ENCODE data around the gene C6orf89.

C6orf89 gene, protein sequence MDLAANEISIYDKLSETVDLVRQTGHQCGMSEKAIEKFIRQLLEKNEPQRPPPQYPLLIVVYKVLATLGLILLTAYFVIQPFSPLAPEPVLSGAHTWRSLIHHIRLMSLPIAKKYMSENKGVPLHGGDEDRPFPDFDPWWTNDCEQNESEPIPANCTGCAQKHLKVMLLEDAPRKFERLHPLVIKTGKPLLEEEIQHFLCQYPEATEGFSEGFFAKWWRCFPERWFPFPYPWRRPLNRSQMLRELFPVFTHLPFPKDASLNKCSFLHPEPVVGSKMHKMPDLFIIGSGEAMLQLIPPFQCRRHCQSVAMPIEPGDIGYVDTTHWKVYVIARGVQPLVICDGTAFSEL
- total RNA-seq, result 107 to 209 reads per million in 2 experiments

- peak; percentile 96 for DNase-seq (ENCODE audit: low read depth)
Observed at GRCh38 chr6:36885461-36886401, at the start of gene C6orf89. C6orf89 (plus strand) TSS chr6:36885952; CDS start chr6:36899445, 13,493 bp downstream.

DNA sequence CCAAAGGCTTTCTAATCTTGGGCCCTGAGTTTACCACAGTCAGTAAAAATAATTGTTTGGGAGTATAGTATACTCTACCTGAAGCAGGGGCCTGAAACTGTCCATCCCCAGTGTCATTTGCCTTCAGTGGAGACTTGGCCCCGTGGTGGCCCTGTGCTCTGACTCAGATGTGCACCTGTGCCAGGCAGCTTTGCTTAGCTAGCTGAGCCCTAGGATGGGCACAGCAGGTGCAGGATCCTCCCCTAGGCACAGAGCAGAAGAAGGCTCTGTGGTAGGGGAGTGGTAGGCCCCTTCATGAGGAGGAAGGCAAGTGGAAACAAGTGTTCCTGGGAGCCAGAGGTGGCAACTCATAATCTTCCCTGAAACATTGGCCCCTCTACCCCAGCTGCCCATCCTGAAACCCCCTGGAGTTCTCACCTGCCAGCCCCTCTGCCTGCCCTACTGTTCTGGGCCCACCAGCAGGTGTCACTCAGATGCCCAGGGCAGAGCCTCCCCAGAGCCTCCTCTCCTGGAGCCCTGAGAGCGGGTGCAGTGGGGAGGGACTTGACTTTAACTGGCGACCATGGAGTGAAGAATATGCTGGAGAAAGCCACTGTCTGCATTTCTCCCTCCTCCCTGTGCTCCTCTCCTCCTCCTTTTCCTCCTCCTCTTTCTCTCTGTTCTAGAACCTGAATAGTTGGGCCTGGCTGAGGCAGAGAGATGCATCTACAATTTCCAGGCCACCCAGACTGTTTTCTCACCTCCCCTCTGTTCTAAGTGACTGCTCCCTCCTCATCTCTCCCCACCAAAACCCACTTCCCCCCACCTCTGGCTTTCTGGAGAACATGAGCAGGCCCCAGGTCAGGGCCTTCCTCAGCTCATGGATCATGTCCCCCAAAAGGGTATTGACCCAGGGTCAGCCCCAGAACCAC lies 49.4 kb upstream of the C6orf89 start:
- no peak for DNase-seq (ENCODE audit: low read depth)

- no peak for DNase-seq (ENCODE audit: low read depth)
Observed at GRCh38 chr6:36837022-36837339, 48.8 kb upstream of the C6orf89 start.

- DNase-seq (ENCODE audit: low read depth), result no peak
Observed at GRCh38 chr6:36837686-36838085, 48.1 kb upstream of the C6orf89 start.

DNA sequence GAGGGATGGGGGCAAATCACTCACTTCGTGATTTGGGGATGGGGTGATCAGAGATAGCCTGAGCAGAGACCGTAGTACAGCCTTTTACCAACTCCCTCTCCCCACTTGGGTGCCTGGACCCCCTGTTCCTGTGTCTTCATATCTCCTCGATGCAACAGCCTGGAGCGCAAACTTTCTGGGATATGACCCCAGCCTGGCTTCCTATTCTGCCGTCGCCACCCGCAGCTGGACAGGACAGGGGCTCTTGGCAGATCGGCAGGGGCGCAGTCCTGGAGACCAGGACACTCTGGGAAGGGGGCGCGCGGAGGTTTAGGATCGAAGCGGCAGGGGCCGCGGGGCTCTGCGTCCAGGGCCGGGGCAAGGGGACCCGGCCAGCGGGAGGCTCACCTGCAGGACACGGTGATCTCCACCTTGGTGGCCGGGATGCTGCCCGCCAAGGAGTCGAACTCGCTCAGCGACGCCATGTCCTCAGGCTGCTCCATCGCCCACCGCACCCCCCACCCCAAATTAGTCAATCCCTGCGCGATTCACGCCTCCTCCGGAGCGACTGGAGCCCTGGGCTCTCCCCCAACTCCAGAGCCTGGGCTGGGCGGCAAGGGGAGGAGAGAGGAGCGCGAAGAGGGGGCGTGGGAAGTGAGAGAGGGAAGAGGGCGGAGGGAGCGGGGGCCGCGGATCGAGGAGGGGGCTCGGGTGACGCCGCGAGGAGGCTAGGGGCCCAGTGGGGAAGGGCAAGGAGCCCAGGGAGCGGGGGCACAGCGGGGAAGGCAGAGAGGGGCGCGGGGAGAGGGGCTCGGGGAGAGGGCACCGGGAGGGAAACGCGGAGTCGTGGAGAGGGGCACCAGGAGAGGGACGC lies 46.6 kb upstream of the C6orf89 start, which contains the start of gene CPNE5:
Gene CPNE5, minus strand, starts transcription at position 549 of the 853 bp plus-strand sequence. Its CDS starts 67 bp downstream, at position 482.
- no peak for DNase-seq (ENCODE audit: low read depth)

GRCh38 chr6:36839749-36840431 lies 45.9 kb upstream of the C6orf89 start:
- DNase-seq (ENCODE audit: low read depth), result peak; percentile 20

DNA sequence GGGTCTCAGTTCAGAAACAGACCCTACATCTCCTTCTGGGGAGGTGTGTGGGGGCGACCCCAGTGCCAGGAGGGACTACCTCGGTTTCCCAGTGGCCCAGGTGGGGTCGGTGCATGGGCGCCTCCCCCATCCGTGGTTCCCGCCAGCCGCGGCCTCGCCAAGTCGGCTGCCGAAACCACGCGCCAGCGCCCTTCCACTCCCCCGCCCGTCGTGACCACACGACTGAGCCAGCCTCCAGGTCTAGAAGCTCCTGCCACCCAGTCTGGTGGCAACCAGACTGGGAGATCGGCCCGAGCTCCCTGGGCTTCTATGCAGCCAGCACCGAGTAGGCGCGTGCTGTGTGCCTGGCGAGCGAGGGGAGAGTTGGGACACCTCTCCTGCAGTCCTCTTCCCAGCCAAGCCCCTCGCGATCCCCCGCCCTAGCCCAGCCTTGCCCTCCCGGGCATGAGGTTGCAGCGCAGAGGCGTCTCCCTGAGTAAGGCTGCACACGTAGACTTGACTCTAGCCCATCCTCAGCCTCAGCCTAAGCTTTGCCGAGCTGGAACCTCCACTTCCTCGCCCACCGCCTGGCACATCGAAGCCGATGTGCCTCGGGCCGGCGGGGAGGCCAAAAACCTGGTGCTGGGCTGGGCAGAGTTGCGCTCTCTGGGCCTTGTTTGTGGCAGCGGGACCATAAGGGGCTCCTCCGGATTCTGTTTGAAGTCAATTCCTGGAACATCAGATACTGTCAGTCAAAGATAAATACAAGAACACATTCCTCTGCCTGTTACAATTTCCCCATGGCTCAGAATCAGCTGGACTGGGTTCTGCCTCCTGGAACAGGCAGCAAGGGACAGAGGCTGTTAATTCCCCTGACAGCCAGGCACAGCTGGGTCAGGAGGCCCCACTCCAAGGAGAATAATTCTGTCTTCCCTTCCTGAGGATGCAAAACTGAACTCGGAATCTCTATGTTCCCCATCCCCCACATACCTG lies 45.0 kb upstream of the C6orf89 start:
- DNase-seq (ENCODE audit: low read depth), result peak; percentile 13

DNA sequence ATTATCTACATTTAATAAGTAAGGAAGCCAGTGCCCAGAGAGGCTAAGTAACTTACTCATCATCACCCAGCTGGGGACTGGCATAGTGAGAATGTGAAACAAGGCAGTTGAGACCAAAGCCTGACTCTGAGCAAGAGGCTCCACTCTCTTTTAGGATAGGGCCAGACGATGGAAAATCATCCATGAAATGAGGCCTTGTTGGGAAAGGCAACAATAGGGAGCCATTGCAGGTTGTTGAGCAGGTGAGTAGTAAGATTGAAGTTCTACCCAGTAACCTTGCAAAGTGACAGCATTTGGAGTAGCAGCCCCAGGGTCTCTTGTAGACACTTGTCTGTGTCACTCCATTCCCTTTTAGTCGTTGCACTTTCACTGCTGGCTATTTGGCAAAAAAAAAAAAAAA lies 44.0 kb upstream of the C6orf89 start:
- DNase-seq (ENCODE audit: low read depth), result no peak

DNA sequence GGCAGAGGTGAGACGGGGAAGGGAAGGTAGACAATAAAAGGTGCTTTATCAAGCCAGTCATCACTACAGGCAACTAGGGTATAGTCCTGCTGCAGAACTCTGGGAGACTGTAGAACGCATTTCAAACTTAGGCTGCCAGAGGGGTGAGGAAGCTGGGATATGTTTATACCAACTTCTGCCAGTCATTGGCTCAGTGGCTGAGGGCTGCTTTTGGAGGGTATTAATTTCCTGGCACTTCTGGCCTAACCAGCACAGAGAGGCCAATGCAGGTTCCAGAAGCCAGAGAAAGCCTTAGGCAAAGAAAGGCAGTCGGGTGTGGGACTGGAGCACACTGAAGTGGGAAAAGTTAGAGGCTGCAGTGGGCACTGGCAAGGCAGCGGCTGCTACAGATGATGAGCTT lies 42.6 kb upstream of the C6orf89 start:
- DNase-seq (ENCODE audit: low read depth), result no peak

DNA sequence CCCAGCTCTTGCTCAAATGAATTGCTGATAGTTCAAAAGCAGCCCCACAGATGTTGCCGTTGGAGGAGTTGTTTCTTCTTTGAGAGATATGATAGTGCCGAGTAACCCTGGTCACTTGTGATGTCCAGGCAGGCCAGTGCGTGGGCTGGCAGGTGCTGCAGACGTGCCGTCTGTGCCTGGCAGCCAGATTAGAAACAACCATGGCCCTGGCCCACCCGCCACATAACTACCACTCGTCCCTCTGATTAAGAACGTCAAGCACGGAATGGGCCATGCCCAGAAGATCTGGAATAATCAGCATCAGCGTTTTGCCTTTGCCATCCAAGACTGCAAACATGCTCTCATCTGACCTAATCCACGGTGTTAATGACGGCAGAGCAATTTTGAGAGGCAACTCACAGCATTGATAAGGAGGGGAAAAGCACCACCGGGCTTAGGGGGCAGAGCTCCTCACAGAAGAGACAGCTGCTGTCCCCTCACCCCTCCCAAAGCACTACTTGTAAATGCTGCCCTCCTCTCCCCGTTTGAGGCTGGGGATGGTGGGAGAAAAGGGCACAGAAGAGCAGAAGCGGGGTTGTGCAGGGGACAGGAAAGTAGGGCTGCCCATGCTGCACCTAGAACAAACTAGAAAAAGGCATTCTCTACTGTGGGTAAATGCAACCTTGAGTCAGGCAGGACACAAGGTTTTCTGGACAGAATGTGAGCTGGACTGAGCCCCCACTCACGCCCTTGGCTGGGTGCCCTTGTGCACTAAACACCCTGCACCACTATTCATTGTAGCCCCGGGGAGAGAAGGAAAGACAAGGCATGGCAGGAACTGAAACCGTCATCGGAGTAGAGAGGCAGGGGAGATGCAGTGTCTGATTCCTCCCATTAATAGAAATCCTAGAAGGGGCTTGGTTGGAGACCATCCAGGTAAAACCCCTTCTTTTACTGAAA lies 41.3 kb upstream of the C6orf89 start:
- DNase-seq (ENCODE audit: low read depth), result no peak

- no peak for DNase-seq (ENCODE audit: low read depth)
Observed at GRCh38 chr6:36845233-36845632, 40.5 kb upstream of the C6orf89 start.

- DNase-seq (ENCODE audit: low read depth), result no peak
Observed at GRCh38 chr6:36847152-36847551, 38.6 kb upstream of the C6orf89 start.

DNA sequence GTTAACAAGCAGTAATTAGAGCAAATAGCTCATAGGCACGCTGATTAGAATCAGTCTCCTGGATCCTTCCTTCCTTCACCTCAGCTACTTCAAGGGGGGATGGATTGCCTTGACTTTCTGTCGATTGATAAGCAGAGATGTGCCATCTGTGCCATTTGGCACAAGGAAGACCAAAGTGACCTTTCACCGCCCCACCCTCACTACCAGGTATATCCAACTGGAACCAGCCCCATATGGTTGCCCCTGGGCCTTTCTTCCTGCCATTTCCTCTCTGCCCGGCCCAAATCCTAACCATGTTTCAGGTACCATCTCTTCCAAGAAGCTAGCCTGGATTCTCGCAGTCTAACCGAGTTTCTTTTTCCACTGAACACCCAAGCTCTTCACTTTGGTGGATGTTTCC lies 37.8 kb upstream of the C6orf89 start:
- DNase-seq (ENCODE audit: low read depth), result no peak

DNA sequence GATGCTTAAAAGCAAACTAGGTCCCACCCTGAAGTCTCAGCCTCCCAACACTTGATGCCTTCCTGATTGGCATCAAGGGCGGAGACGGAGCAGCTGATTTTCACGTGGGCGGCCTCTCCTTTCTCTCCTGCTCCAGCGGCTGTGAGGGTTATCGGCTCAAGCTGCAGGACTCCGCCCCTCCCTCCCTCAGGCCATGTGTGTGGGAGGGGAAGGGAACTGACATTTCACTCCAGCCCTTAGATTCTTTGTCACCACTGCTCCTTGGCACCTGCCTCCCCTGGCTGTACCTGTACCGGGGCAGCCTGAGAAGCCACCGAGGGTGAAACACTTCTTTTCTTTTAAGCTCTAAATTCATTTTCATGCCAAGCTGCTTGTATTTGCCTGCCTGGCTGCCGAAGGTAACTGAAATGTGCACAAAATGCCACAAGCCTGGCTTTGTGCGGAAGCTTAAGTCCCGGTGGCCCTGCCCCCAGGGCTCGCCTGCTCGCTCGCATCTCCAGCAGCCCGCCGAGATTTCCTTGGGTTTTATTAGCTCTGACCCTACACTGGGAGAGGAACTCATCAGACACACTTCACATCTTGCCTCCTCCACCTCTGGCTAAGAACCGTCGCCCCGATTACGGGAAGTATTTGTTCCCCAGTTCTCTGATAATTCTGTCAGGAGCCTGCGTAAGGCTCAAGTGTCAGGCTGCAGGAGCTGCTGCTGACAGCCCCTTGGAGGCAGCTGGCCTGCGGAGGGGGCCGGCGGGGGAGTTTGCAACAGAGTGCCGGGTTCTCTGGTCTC lies 36.9 kb upstream of the C6orf89 start:
- no peak for DNase-seq (ENCODE audit: low read depth)

DNA sequence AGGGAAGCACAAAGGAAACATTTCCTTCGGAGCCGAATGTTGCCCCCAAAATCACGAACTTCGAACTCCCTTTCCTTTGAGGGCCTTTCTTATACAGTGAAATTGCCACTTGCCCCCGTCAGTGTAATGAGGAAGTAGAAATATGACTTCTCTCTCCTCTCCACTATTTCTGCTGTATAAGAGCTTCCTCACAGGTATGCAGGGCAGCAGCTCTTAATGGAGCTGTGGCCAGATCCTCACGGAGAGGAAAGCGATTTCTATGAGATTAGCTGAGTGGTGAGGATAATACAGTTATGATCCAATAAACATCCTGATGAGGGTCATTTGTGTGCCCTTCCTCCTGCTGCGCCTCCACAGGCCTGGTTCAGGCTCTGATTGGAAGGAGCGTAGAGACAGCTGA lies 35.7 kb upstream of the C6orf89 start:
- DNase-seq (ENCODE audit: low read depth), result no peak

- DNase-seq (ENCODE audit: low read depth), result peak; percentile 9
Observed at GRCh38 chr6:36851149-36851614, 34.6 kb upstream of the C6orf89 start.

DNA sequence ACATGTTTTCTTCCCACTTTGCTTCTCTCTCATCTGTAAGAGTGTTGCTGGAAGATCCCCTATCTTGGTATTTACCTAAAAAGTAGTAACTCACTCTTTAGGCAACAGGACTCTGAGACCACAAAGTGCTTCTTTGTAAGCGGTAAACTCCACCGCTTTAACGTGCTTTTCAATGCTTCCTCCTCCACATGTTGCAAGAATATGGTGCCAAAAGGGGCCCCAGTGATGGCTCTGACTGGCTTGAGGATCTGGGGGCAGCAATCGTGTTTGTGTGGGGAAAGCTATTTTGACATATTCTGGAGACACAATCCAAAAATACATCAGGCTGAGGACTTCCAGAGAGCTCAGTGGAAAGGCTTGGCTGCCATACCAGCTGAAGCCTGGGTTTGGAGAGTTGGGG lies 34.1 kb upstream of the C6orf89 start:
- no peak for DNase-seq (ENCODE audit: low read depth)

All from T follicular helper cell (primary cell).